ENCODE results near the gene FILIP1.

Gene FILIP1

DNA sequence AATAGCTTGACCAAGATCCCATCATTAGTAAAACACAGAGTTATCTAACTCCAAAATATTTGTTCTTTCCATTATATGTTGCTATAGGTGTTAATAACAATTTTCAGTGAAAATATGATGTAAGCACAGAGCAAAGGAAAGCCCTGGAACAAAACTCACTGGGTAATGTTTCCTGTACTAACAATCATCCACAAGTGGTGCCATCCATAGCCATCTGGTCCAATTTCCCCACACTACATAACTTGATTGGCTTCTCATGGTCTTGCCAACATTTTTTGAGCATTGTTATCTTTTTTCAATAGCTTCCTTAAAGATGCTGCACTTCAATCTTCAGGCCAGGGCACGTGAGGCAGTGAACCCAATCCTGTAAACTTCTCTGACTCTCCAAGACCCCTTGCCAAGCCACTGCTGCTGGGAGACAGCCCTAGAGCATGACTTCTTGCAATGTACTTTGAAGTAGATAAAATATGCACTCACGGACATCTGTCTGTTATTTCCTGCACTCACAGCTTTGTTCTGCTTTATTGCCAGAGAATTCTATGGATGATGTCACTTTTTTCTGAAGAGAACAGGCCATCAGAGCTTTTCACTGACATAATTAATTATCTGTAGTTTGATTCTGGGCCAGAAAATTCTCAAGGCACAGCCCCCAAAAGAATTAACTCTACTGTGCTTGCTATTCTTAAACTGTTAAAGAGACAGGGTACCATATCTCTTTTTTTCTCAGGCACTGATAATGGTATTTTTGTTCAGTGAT lies 111.5 kb downstream of the FILIP1 start:
- Histone ChIP-seq H3K4ac (ENCODE audit: low read length) (no peak overlapping the region), H2AK5ac (ENCODE audit: low read depth, low read length) (no peak overlapping the region), H3K9me3 (replicated peaks in 1 of 2; ENCODE audit: control insufficient read depth in 2 of 2, insufficient read depth in 1 of 2, low read depth in 1 of 2, low read length in 2 of 2) (no peaks in the 10 kb centered on the region), H3K36me3 (replicated peaks in 1 of 2; ENCODE audit: control insufficient read depth in 2 of 2, insufficient read depth in 2 of 2, low read length in 2 of 2) (no peaks in the 10 kb centered on the region), H2BK12ac (ENCODE audit: low read length) (no peak overlapping the region), H4K91ac (ENCODE audit: low read depth, low read length, poor library complexity) (no peak overlapping the region), H3K14ac (ENCODE audit: low read length) (no peak overlapping the region), H2BK5ac (ENCODE audit: low read length) (no peak overlapping the region), H2BK120ac (ENCODE audit: low read depth, low read length) (no peak overlapping the region), H4K8ac (ENCODE audit: low read depth, low read length) (no peak overlapping the region), H3K9ac (ENCODE audit: low read depth, low read length, poor library complexity) (no peak overlapping the region), H3K79me1 (ENCODE audit: low read depth, low read length) (no peaks in the 10 kb centered on the region), H3K4me1 (ENCODE audit: control insufficient read depth in 2 of 2, insufficient read depth in 1 of 2, low read depth in 1 of 2, low read length in 2 of 2) (peaks cover 14 to 20% of the 10 kb centered on the region in 2 donors), H2AFZ (ENCODE audit: low read length) (peak overlapping the region; percentile 60), H3K18ac (ENCODE audit: low read length) (peak overlapping the region; percentile 11), H3K27me3 (ENCODE audit: control insufficient read depth in 3 of 3, insufficient read depth in 3 of 3, low read depth in 1 of 3, low read length in 3 of 3) (no peaks in the 10 kb centered on the region), H3K23ac (ENCODE audit: low read depth, low read length, poor library complexity) (no peak overlapping the region), H3K4me2 (ENCODE audit: insufficient read depth, low read length, poor library complexity, severe bottlenecking) (no peak overlapping the region), H3K27ac (replicated peaks; ENCODE audit: low read length) (peak overlapping the region; percentile 72), H3K4me3 (ENCODE audit: low read length in 2 of 2) (no peak overlapping the region), H2BK15ac (ENCODE audit: low read length) (no peak overlapping the region)
- DNase-seq (ENCODE audit: low spot score) = no peak
- no CpG with 5 or more reads among the region's 2 CpGs for WGBS, 2 donors (ENCODE audit: extremely low coverage in 2 of 2, insufficient read length in 2 of 2, insufficient replicate concordance in 1 of 2)

GRCh38 chr6:75379536-75379935 lies 114.1 kb downstream of the FILIP1 start:
- no peak for DNase-seq (ENCODE audit: low spot score)
- Histone ChIP-seq H3K4me1 (ENCODE audit: control insufficient read depth in 2 of 2, insufficient read depth in 1 of 2, low read depth in 1 of 2, low read length in 2 of 2) (peaks cover 22 to 38% of the 10 kb centered on the region in 2 donors), H3K27me3 (ENCODE audit: control insufficient read depth in 3 of 3, insufficient read depth in 3 of 3, low read depth in 1 of 3, low read length in 3 of 3) (no peaks in the 10 kb centered on the region), H2AK5ac (ENCODE audit: low read depth, low read length) (no peak overlapping the region), H3K9me3 (replicated peaks in 1 of 2; ENCODE audit: control insufficient read depth in 2 of 2, insufficient read depth in 1 of 2, low read depth in 1 of 2, low read length in 2 of 2) (no peaks in the 10 kb centered on the region), H2BK120ac (ENCODE audit: low read depth, low read length) (no peak overlapping the region), H3K9ac (ENCODE audit: low read depth, low read length, poor library complexity) (no peak overlapping the region), H3K27ac (replicated peaks; ENCODE audit: low read length) (peak overlapping the region; percentile 2), H3K23ac (ENCODE audit: low read depth, low read length, poor library complexity) (no peak overlapping the region), H4K91ac (ENCODE audit: low read depth, low read length, poor library complexity) (no peak overlapping the region), H3K36me3 (replicated peaks in 1 of 2; ENCODE audit: control insufficient read depth in 2 of 2, insufficient read depth in 2 of 2, low read length in 2 of 2) (no peaks in the 10 kb centered on the region), H2BK5ac (ENCODE audit: low read length) (no peak overlapping the region), H3K4me3 (ENCODE audit: low read length in 2 of 2) (no peak overlapping the region), H2AFZ (ENCODE audit: low read length) (no peak overlapping the region), H3K79me1 (ENCODE audit: low read depth, low read length) (no peaks in the 10 kb centered on the region), H3K18ac (ENCODE audit: low read length) (peak overlapping the region; percentile 12), H3K14ac (ENCODE audit: low read length) (no peak overlapping the region), H3K4ac (ENCODE audit: low read length) (no peak overlapping the region), H2BK15ac (ENCODE audit: low read length) (no peak overlapping the region), H3K4me2 (ENCODE audit: insufficient read depth, low read length, poor library complexity, severe bottlenecking) (no peak overlapping the region), H2BK12ac (ENCODE audit: low read length) (no peak overlapping the region), H4K8ac (ENCODE audit: low read depth, low read length) (no peak overlapping the region)
- WGBS, 2 donors (ENCODE audit: extremely low coverage in 2 of 2, insufficient read length in 2 of 2, insufficient replicate concordance in 1 of 2) = no CpG with 5 or more reads among the region's 4 CpGs

DNA sequence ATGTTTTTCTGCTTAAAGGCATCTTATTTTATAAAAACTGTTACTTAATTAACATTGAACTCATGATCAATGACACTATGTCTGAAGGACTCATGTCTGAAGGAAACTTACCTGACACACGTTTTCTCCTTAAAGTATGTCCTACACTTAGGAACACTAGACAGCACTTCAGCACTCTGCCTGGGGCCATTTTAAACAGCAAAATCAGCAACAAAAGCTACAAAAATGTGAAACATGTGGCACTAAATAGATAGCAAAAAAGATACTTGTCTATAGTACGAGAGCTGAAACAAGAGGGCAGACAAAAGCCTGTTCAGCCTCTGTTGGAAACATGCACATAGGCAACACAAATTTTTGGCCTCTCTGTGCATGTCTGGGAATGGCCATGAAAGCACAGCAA lies 115.5 kb downstream of the FILIP1 start:
- Histone ChIP-seq H4K8ac (ENCODE audit: low read depth, low read length) (no peak overlapping the region), H3K79me1 (ENCODE audit: low read depth, low read length) (no peaks in the 10 kb centered on the region), H3K4me3 (ENCODE audit: low read length in 2 of 2) (no peak overlapping the region), H3K36me3 (replicated peaks in 1 of 2; ENCODE audit: control insufficient read depth in 2 of 2, insufficient read depth in 2 of 2, low read length in 2 of 2) (no peaks in the 10 kb centered on the region), H3K23ac (ENCODE audit: low read depth, low read length, poor library complexity) (no peak overlapping the region), H3K4ac (ENCODE audit: low read length) (no peak overlapping the region), H2BK12ac (ENCODE audit: low read length) (no peak overlapping the region), H3K27me3 (ENCODE audit: control insufficient read depth in 3 of 3, insufficient read depth in 3 of 3, low read depth in 1 of 3, low read length in 3 of 3) (no peaks in the 10 kb centered on the region), H2AK5ac (ENCODE audit: low read depth, low read length) (no peak overlapping the region), H2BK120ac (ENCODE audit: low read depth, low read length) (no peak overlapping the region), H3K14ac (ENCODE audit: low read length) (no peak overlapping the region), H2BK15ac (ENCODE audit: low read length) (no peak overlapping the region), H3K27ac (replicated peaks; ENCODE audit: low read length) (peak overlapping the region; percentile 1), H3K18ac (ENCODE audit: low read length) (no peak overlapping the region), H4K91ac (ENCODE audit: low read depth, low read length, poor library complexity) (no peak overlapping the region), H3K4me1 (ENCODE audit: control insufficient read depth in 2 of 2, insufficient read depth in 1 of 2, low read depth in 1 of 2, low read length in 2 of 2) (peaks cover 22 to 39% of the 10 kb centered on the region in 2 donors), H3K4me2 (ENCODE audit: insufficient read depth, low read length, poor library complexity, severe bottlenecking) (no peak overlapping the region), H2AFZ (ENCODE audit: low read length) (no peak overlapping the region), H3K9me3 (replicated peaks in 1 of 2; ENCODE audit: control insufficient read depth in 2 of 2, insufficient read depth in 1 of 2, low read depth in 1 of 2, low read length in 2 of 2) (no peaks in the 10 kb centered on the region), H2BK5ac (ENCODE audit: low read length) (no peak overlapping the region), H3K9ac (ENCODE audit: low read depth, low read length, poor library complexity) (no peak overlapping the region)
- WGBS, 2 donors (ENCODE audit: extremely low coverage in 2 of 2, insufficient read length in 2 of 2, insufficient replicate concordance in 1 of 2) = no CpG with 5 or more reads among the region's 2 CpGs
- DNase-seq (ENCODE audit: low spot score) = no peak

DNA sequence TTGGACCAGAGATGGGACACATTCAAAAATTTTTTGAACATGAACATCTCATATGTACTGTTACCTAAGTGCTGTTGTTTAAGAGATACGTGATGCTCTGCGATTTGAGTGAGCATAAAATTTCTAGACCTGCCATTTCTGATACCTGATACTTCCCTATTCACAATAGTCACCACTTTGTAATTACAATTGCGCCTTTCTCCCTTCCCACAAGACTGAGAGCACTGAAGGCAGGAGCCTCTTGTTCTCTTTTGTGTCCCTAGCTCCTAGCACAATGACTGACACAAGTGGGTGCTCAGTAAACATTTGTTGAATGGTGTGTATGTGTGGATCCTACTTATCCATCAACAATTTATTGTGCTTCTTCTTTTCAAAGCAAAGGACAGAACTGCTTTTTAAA lies 116.2 kb downstream of the FILIP1 start:
- Histone ChIP-seq H3K18ac (ENCODE audit: low read length) (no peak overlapping the region), H3K36me3 (replicated peaks in 1 of 2; ENCODE audit: control insufficient read depth in 2 of 2, insufficient read depth in 2 of 2, low read length in 2 of 2) (no peaks in the 10 kb centered on the region), H3K4ac (ENCODE audit: low read length) (no peak overlapping the region), H3K23ac (ENCODE audit: low read depth, low read length, poor library complexity) (no peak overlapping the region), H3K4me1 (ENCODE audit: control insufficient read depth in 2 of 2, insufficient read depth in 1 of 2, low read depth in 1 of 2, low read length in 2 of 2) (peaks cover 20 to 32% of the 10 kb centered on the region in 2 donors), H3K79me1 (ENCODE audit: low read depth, low read length) (no peaks in the 10 kb centered on the region), H2BK12ac (ENCODE audit: low read length) (no peak overlapping the region), H3K27ac (replicated peaks; ENCODE audit: low read length) (no peak overlapping the region), H3K14ac (ENCODE audit: low read length) (no peak overlapping the region), H3K4me3 (ENCODE audit: low read length in 2 of 2) (no peak overlapping the region), H3K9ac (ENCODE audit: low read depth, low read length, poor library complexity) (no peak overlapping the region), H3K9me3 (replicated peaks in 1 of 2; ENCODE audit: control insufficient read depth in 2 of 2, insufficient read depth in 1 of 2, low read depth in 1 of 2, low read length in 2 of 2) (no peaks in the 10 kb centered on the region), H2BK120ac (ENCODE audit: low read depth, low read length) (no peak overlapping the region), H4K91ac (ENCODE audit: low read depth, low read length, poor library complexity) (no peak overlapping the region), H4K8ac (ENCODE audit: low read depth, low read length) (no peak overlapping the region), H2AFZ (ENCODE audit: low read length) (no peak overlapping the region), H2BK15ac (ENCODE audit: low read length) (no peak overlapping the region), H3K27me3 (ENCODE audit: control insufficient read depth in 3 of 3, insufficient read depth in 3 of 3, low read depth in 1 of 3, low read length in 3 of 3) (no peaks in the 10 kb centered on the region), H2BK5ac (ENCODE audit: low read length) (no peak overlapping the region), H3K4me2 (ENCODE audit: insufficient read depth, low read length, poor library complexity, severe bottlenecking) (no peak overlapping the region), H2AK5ac (ENCODE audit: low read depth, low read length) (no peak overlapping the region)
- no CpG with 5 or more reads among the region's 3 CpGs for WGBS, 2 donors (ENCODE audit: extremely low coverage in 2 of 2, insufficient read length in 2 of 2, insufficient replicate concordance in 1 of 2)
- DNase-seq (ENCODE audit: low spot score) = no peak
